ENCODE measurements around the gene UFC1. TPM values are rescaled to one million over a fixed set of nuclear protein-coding genes. Genes with fewer than 3 reads are reported as not detected.
A peak's percentile ranks its signal among the peaks of the same experiment; 100 is the strongest.

The UFC1 gene
- total RNA-seq, 4 donors from 2014 or later = 44.2 to 98.8 (median 80.2) TPM

- no peaks in the 10 kb centered on the region for H3K27me3 ChIP-seq
- peak overlapping the region; percentile 97 for H3K27ac ChIP-seq
- TF ChIP-seq POLR2A (IDR thresholded peaks at IDR 0.05) (no peak), EP300 (IDR thresholded peaks at IDR 0.05) (no peak), POLR2AphosphoS5 (IDR thresholded peaks at IDR 0.05) (no peak), CTCF (IDR thresholded peaks at IDR 0.05) (no peak)
- H3K9me3 ChIP-seq = no peaks in the 10 kb centered on the region
- H3K4me3 ChIP-seq = peak overlapping the region; percentile 67
- peaks cover 18% of the 10 kb centered on the region for H3K4me1 ChIP-seq
- no peaks in the 10 kb centered on the region for H3K36me3 ChIP-seq
- peak; percentile 10 to 24 for DNase-seq (ENCODE audit: low spot score in 2 of 2)
- WGBS = 19% methylated on average over 9 of the region's 9 CpGs
Observed at GRCh38 chr1:161153176-161153575, 602 bp upstream of the UFC1 start.

GRCh38 chr1:161157867-161158266, 4.1 kb downstream of the UFC1 start:
- TF ChIP-seq CTCF (IDR thresholded peaks at IDR 0.05) (no peak), EP300 (IDR thresholded peaks at IDR 0.05) (no peak), POLR2A (IDR thresholded peaks at IDR 0.05) (no peak), POLR2AphosphoS5 (IDR thresholded peaks at IDR 0.05) (no peak)
- 94% methylated on average over 1 of the region's 1 CpG for WGBS

GRCh38 chr1:161158316-161159010, 4.7 kb downstream of the UFC1 start:
- H3K9me3 ChIP-seq = no peaks in the 10 kb centered on the region
- TF ChIP-seq POLR2A (IDR thresholded peaks at IDR 0.05) (no peak), POLR2AphosphoS5 (IDR thresholded peaks at IDR 0.05) (no peak), CTCF (IDR thresholded peaks at IDR 0.05) (no peak)
- WGBS = 62% methylated on average over 9 of the region's 9 CpGs
- peak in 1 of 2 donors; percentile 13 for DNase-seq (ENCODE audit: low spot score in 2 of 2)
- H3K36me3 ChIP-seq = peaks cover 28% of the 10 kb centered on the region
- H3K4me1 ChIP-seq = peaks cover 38% of the 10 kb centered on the region
- no peaks in the 10 kb centered on the region for H3K27me3 ChIP-seq
- H3K27ac ChIP-seq = peak overlapping the region; percentile 81
- H3K4me3 ChIP-seq = peak overlapping the region; percentile 78

More at GRCh38 chr1:161157867-161158266, 4.1 kb downstream of the UFC1 start:
- no peak overlapping the region for H3K4me3 ChIP-seq
- H3K4me1 ChIP-seq = peaks cover 43% of the 10 kb centered on the region
- H3K27me3 ChIP-seq = no peaks in the 10 kb centered on the region
- H3K36me3 ChIP-seq = peaks cover 22% of the 10 kb centered on the region
- DNase-seq (ENCODE audit: low spot score in 2 of 2) = peak in 1 of 2 donors; percentile 2
- H3K9me3 ChIP-seq = no peaks in the 10 kb centered on the region
- H3K27ac ChIP-seq = no peak overlapping the region

- H3K27ac ChIP-seq = peak within 1 kb of the TSS; percentile 81
- H3K36me3 ChIP-seq = peaks cover 36% of the 10 kb centered on the region
- TF ChIP-seq EP300 (IDR thresholded peaks at IDR 0.05) (no peak), POLR2A (IDR thresholded peaks at IDR 0.05) (peak in 1 of 2 donors; percentile 29), CTCF (IDR thresholded peaks at IDR 0.05) (peak; percentile 35 to 46), POLR2AphosphoS5 (IDR thresholded peaks at IDR 0.05) (peak in 2 of 3 donors; percentile 66 to 70)
- H3K4me1 ChIP-seq = peaks cover 36% of the 10 kb centered on the region
- 0% methylated on average over 28 of the region's 60 CpGs for WGBS
- DNase-seq (ENCODE audit: low spot score in 2 of 2) = peak; percentile 96 to 98
- H3K27me3 ChIP-seq = no peaks in the 10 kb centered on the region
- H3K4me3 ChIP-seq = peak within 1 kb of the TSS; percentile 78
- H3K9me3 ChIP-seq = no peaks in the 10 kb centered on the region
Observed at GRCh38 chr1:161159087-161159912, 5.5 kb downstream of the UFC1 start, which contains the start of gene USP21. Gene USP21 (plus strand): TSS chr1:161159500. CDS start chr1:161160641, 1,141 bp downstream.

- H3K4me3 ChIP-seq = peak overlapping the region; percentile 78
- peaks cover 32% of the 10 kb centered on the region for H3K4me1 ChIP-seq
- TF ChIP-seq CTCF (IDR thresholded peaks at IDR 0.05) (no peak), POLR2AphosphoS5 (IDR thresholded peaks at IDR 0.05) (no peak), POLR2A (IDR thresholded peaks at IDR 0.05) (no peak), EP300 (IDR thresholded peaks at IDR 0.05) (no peak)
- 11% methylated on average over 7 of the region's 11 CpGs for WGBS
- no peak for DNase-seq (ENCODE audit: low spot score in 2 of 2)
- H3K36me3 ChIP-seq = peaks cover 41% of the 10 kb centered on the region
- peak overlapping the region; percentile 81 for H3K27ac ChIP-seq
- no peaks in the 10 kb centered on the region for H3K27me3 ChIP-seq
- H3K9me3 ChIP-seq = no peaks in the 10 kb centered on the region
Observed at GRCh38 chr1:161159913-161160243, 6.1 kb downstream of the UFC1 start.
